GM18858 (cell line): ENCODE results near the gene ZNF335.
"Not testable (repeated sequence)": the region's sequence is repeated elsewhere in the genome, so short reads cannot be mapped to it uniquely, and the experiment has no call there.

Experiments used
- ATAC-seq: cut with Tn5 transposase; IDR thresholded peaks from one replicate; pipeline ENCODE4 v1.9.1; 2021; ENCODE audit not compliant: unreplicated experiment

Gene ZNF335

DNA sequence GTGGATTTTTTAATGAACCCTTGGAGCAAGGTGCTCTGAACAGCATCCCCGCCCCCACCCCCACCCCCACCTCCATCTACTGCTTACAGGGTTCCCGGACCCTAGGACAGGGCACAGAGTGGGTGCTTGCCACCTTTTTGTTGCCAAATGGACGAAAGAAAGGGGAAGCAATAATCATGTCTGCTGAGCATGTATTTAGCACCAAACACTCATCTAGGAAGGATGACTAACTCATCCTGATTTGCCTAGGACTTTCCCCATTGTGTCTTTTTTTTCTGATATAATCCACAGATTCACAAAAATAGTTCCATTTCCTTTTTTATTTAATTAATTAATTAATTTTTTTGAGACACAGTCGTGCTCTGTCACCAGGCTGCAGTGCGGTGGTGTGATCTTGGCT lies 58.9 kb downstream of the ZNF335 start:
- ATAC-seq: no peak

DNA sequence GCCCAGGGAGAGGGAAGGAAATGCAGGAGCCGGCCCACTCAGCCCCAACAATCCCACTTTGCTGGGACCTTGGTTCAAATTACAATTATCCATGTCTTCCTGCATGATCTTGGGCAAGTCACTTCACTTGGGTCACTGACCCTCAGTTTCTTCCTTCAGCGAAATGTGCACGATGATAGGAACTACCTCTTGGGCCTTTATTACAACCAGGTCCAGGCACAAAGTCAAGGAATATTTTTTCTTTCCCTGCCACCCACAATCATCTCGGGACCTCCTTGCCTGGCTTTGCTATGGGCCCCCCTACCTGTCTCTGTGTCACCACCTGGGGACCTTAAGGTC lies 59.7 kb downstream of the ZNF335 start:
- no peak for ATAC-seq

DNA sequence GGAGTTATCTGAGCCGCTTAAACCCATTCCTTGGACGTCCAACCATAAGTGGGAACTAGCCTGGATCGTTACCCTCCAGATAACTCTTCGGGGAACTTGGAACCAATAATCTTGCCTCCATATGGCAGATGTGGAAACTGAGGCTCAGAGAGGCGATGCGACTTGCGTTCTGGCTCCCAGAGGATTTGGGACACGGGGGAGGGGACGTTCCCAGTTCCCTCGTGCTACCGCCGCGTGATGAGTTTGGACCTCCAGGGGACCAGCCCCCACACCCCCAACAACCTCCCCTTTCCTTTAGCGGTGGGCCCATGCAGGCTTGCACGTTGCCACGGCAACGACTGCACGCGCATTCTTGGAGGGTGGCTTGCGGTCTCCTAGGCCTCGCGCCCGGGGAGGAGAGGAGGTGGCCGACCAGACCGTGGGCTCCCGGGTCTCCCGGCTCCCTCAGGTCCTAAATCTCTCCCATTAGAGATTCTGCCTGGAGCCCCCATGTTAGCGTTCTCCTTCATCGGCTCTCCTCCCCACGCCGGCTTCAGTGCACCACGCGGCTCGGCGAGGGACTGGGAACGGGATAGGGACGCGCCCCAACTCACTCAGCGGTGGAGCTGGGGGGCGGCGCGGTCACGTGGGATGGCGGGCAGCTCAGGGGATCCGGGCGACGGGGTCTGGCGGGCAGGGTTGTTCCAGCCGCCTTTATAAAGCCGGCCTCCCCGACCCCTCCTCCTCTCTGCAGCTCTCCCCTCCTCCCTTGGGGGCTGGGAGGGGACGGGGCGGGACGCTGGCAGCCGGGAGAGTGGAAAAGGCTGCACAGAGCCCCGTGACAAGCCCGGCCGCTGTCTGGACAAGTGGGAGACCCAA lies 60.3 kb downstream of the ZNF335 start, which contains the start of gene PLTP:
Gene PLTP, minus strand, starts transcription at position 670 of the 858 bp plus-strand sequence. CDS start 703 bp downstream, outside the sequence.
- ATAC-seq: no peak

DNA sequence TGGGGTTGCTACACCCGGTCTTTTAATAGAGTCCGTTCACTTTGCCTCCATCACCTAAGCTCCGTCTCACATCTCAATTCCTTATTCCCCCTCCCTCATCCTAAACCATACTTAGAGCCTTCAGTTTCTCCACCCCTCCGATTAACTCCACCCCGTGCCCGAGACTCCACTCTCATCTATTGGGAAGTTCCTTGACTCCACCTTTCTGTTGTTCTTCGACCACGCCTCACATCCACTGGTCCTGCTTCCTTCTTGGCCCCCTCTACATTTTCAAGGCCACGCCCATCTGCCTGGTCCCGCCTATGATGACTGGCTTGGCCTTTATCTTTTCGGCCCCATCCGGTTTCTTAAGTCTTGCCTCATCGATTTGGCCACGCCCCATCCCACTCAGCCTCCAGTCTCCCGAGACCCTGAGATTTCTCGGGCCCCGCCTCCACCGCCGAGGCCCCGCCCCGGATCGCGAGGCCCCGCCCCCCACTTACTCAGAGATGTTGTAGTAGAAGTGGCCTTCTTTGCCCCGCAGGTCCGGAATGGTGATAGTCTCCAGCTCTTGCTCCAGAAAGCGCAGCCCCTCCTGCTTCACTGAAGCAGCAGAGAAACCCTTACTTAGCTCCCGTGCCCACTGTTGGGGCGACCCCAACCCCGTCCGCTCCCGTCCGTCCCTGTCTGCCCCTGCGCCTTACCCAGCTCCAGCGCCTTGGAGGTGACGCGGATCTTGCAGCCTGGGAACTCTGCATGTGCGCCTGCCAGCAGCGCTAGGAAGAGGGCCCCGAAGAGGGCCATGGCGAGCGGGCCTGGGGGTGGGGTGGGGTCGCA lies 61.1 kb downstream of the ZNF335 start:
- peak; percentile 73 for ATAC-seq

DNA sequence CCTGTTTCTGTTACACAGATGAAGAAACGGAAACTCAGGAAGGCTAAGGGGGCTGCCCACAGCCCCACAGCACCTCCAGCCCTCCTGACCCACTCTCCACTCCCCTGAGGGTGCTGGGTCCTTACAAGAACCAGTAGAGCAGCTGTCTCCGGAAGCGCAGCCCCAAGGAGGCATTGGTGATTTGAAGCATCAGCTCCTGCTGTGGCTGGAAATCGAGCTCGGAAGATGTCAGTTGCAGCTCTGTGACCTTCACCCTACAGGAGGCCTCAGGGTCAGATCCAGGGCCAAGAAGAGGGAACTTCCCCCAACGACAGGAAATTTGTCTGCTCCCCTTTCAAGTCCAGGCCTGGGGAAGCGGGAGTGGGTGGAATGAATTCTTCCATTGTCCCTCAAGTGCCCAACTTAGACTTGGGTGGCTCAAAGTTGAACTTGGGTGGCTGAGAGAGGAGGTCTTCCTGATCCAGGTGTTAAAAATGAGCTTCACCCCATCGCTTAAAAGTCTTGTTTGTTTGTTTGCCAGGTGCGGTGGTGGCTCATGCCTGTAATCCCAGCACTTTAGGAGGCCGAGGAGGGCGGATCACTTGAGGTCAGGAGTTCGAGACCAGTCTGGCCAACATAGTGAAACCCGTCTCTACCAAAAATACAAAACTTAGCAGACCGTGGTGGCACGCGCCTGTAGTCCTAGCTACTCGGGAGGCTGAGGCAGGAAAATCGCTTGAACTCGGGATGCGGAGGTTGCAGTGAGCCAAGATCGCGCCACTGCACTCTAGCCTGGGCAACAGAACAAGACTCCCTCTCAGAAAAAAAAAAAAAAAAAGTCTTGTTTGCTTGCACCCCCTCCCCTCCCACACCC lies 62.0 kb downstream of the ZNF335 start:
- no peak for ATAC-seq

DNA sequence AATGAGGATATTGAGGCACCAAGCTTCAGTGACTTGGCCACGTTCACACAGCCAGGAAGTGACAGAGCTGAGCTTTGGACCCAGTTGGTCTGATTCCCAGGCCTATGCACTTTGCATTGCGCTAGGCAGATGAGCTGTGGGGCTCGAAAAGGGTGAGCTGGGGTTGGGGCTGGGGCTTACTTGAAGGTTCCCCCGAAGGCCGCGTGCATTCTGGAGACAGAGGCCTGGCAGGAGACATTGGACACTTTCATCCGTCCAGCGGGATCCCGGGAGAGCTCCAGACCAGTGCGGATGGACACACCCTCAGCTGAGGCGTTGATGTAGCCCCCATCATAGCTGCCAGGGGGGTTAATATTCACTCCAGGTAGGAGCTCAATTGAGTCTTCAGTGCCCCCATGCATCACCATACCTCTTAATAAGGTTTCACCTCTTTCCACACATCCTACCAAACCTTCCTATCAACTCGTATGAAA lies 62.6 kb downstream of the ZNF335 start:
- ATAC-seq: no peak

DNA sequence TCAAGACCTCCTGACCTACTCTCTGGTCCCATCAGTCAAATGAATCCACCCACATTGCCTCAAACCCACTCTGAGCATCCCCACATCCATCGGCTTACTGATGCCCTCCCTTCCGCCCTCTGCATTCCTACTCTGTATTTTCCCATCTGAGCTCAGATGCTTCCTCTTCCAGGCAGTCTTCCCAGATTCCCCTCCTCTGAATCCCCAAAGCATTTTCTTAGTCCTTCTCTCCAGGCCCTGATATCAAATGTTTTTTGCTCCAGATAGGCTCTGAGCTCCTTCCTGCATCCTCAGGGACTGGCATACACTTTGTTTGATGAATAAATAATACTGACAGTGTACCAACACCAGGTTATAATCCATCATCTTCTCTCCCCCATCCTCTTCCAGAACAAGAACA lies 63.9 kb downstream of the ZNF335 start:
- ATAC-seq: no peak

DNA sequence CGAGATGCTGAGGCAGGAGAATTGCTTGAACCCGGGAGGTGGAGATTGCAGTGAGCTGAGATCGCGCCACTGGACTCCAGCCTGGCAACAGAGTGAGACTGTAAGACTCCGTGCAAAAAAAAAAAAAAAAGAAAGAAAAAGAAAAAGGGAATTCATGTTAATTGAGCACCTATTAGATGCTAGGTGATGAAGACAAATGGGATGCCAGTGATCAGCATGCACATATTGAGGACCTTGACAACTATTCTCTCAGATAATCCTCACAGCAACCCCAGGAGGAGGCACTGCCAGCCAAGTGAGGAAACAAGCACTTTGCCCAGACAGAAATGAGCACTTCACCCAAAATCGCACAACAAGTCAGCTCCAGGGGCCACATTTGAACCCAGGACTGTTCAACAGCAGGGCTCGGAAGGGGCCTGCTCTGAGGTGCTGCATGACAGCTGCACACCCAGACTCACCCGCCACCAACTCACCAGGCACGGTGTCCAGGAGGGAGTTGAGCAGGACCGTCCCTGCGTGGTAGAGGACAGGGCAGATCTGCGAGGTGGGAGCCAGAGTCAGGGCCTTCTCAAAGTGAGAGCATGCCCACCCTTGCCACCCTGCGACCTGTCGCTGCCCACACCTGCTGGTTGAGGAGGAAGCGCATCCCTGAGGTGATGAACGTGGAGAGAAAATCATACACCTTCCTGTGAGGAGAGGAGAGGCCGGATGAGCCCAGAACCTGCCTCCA lies 64.6 kb downstream of the ZNF335 start:
- ATAC-seq: no peak

DNA sequence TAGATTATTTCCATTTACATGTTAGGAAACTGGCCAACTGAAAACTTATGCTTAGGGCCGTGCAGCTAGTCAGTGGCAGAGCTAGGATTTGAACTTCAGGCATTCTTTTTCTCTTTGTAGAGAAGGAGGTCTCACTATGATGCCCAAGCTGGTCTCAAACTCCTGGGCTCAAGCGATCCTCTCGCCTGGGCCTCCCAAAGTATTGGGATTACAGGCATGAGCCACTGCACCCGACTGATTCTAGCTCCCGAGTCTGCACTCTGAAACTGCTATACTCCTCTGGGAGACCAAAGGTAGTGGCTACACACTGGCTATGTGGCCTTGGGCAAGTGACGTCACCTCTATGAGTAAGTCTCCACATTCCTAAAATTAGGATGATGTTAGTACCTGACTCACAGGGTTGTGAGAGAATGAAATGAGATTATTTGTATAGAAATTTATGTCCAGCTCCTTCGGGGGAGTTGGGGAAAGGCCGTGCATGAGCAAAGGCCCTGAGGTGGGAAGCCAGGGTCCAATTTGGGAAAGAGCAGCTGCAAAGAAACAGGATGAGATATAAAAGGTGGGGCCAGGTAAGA lies 66.4 kb downstream of the ZNF335 start:
- no peak for ATAC-seq

DNA sequence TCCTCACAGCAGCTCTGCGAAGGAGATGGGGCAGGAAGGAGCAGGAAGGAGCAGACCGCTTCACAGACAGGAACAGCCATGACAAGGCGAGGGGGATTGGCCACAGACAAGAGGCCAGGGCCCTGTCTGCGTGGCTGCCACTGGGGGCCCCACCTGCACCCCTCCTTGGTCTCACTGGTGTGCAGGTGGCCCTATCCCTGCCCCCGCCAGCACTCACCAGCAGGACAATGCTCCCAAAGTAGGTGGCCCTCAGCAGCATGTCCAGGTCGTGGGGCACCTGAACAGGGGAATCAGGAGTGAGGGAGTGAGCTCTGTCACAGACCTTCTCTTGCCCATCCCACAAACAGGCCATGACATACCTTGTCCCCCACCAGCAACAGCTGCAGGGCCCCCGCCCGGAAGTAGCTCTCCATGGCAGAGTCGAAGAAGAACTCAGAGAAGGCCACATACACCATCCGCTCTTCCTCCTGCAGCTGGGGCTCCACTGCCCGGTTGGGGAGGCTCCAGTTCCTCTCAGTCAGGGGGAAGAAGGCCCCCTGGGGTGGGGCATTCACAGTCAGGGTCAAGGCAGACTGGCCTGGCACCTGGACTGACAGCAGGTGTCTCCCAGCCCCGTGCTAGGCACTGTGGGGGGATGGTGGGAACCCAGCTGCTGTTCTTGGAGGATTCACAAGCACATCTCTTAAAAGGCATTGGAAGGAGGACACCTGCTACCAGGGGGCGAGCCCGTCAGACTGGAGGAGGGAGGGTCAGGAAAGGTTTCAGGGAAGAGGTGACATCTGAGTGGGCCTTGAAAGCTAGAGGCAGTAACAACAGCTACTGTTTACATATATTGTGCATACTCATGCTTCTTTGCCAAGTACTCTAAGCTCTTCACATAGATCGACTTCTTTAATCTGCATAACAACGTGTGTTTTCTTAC lies 67.2 kb downstream of the ZNF335 start:
- no peak for ATAC-seq

DNA sequence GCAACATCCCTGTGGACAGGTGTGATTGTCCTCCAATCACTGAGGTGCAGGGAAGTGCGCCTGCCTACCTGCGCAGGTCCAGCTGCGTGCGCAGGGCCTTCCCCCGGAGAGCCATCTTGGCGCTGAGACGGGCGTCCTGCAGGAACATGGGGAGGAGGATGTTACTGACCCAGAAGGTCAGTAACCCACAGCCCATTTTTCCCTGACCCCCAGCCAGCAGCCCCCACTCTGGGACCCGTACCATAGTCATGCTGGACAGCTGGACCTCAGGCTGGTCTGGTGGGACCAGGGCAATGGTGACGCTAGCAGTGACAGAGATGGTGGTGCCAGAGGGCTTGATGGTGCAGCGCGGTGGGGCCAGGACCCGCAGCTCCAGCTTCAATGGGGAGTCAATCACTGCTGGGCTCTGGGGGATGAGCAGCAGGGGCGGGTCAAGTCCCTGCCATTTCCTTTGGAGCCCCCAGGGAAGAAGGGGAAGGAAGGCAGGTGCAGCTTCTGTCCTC lies 69.8 kb downstream of the ZNF335 start:
- no peak for ATAC-seq

DNA sequence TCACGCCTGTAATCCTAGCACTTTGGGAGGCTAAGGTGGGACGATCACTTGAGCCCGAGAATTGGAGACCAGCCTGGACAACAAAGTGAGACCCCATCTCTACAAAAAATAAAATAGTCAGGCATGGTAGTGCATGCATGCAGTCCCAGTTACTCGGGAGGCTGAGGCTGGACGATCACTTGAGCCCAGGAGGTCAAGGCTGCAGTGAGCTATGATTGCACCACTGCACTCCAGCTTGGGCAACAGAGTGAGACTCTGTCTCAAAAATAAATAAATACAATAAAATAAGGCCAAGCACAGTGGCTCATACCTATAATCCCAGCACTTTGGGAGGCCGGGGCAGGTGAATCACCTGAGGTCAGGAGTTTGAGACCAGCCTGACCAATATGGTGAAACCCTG lies 70.7 kb downstream of the ZNF335 start:
- ATAC-seq: not testable (repeated sequence)

DNA sequence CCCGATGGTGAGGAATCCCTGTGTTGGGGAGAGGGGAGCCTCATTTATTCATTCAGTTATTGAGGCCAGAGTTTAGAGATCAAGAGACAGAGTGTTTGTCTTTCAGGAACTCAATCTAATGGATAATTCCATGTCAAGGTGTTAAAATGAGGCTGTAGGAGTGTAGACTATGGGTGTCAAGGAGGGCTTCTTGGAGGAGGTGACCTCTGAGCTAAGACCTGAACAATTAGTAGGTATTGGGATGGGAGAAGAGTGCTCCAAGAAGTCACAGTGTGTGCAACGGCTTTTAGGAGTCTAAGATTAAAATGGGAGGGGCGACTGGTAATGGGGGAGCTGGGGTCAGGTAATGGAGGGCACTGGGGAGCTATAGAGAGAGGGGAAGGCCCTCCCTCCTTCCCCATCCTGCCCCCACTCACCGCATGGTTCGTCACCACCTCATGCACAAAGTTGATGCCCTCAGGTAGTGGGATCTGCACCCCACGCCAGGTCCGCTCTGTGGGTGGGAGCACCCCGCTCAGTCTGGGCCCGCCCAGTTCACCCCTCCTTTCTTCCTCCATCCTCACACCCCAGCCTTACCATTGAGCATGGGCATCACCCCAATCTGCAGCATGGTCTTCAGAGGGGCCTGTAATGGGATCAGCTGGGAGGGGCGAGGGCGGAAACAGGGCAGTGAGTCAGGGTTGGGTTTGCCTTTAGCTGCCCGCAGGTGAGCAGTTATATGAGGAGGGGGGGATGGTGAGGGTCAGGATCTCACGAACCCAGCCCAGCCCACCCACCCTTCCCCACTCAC lies 72.8 kb downstream of the ZNF335 start:
- ATAC-seq: no peak
